ENCODE results near the gene HMCN1. TPM values are rescaled to one million over a fixed set of nuclear protein-coding genes. Genes with fewer than 3 reads are reported as not detected.

HMCN1 gene
- total RNA-seq, 1 experiment from 2014 or later = 37.6 TPM

DNA sequence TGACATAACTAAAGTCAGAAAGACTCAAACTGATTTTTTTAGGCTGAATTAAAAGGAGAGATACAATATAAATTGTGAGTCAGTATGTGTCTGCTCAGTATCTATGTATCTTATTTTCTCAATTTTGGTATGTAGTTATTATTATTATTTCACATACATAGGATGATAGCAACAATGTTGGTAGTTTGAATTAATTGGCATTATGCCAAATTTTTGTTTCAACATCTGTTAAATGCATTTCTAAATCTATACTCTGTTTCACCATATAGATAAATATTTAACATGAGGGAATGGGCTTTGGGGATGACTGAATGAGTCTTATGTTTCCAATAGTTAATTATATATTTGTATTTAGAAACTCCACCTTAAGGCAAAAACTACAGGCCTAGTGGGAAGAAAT is 12.6 kb upstream of the HMCN1 start:
- H3K4me3 ChIP-seq = no peak overlapping the region
- H3K27ac ChIP-seq = no peak overlapping the region
- H3K4me1 ChIP-seq = peaks cover 9% of the 10 kb centered on the region; the same call in 1 of the 2 replicates
- peak in 1 of 2 experiments; percentile 5 for DNase-seq
- no peaks in the 10 kb centered on the region for H3K36me3 ChIP-seq
- H3K27me3 ChIP-seq = no peaks in the 10 kb centered on the region
- H3K9me3 ChIP-seq (replicated peaks) = no peaks in the 10 kb centered on the region

DNA sequence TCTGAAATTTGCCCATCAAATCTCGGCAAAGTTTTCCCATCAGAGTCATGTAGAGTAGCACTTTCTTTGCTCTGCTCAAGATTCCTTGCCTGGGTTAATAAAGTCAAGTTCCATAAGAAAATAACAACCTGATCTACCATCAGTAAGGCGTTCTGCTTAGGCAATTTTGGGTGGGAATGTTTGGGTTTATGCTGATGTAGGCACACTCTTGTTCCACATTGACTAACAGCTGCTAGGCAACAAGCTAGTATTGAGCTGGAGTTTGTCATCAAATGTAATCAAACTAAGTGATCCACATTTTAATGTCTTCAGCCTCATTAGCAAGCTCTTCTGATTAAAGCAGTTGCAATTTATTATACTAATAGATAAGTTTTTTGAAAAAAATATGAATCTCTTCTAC is 12.1 kb upstream of the HMCN1 start:
- Histone ChIP-seq H3K27ac (no peak overlapping the region), H3K4me3 (no peak overlapping the region), H3K4me1 (peaks cover 9% of the 10 kb centered on the region; the same call in 1 of the 2 replicates), H3K27me3 (no peaks in the 10 kb centered on the region), H3K36me3 (no peaks in the 10 kb centered on the region), H3K9me3 (replicated peaks) (no peaks in the 10 kb centered on the region)
- no peak for DNase-seq

DNA sequence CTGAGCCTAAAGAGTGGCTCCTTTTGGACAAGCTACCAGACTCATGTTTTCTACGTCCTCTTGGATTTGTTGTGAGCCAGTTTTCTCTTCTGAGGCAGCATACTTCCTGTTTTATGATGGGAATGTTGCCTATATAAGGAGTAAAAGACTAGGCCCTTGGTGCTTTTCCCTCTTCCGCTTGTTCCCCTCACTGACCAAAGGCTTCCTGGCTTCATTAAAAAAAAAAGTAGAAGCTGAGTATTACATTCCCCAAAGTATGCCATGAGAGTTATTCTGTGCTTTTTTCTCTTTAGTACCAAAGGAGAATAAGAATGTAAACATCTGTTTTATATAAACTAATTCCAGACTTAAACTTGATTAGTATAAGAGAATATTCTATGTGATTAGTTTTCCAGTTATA is 6.5 kb upstream of the HMCN1 start:
- Histone ChIP-seq H3K27ac (no peak overlapping the region), H3K9me3 (replicated peaks) (no peaks in the 10 kb centered on the region), H3K4me1 (peaks cover 3% of the 10 kb centered on the region), H3K4me3 (no peak overlapping the region), H3K27me3 (no peaks in the 10 kb centered on the region), H3K36me3 (no peaks in the 10 kb centered on the region)
- DNase-seq = no peak

DNA sequence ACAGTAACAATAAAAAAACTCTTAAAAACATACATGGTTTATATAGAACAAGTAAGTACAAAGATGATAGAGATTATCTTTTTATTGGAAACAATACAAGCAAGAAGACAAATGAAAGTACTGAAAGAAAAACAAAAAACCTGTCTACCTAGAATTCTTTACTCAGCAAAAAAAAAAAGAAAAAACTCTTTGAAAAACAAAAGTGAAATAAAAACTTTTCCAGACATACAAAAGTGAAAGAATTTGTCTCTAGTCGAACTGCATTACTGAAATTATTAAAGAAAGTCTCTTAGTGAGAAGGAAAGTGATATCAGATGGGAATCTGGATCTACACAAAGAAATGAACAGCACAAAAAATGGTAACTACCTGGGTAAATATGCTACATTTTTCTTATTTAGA is 2.7 kb upstream of the HMCN1 start:
- Histone ChIP-seq H3K27ac (no peak overlapping the region), H3K4me1 (peaks cover 8% of the 10 kb centered on the region), H3K9me3 (replicated peaks) (no peaks in the 10 kb centered on the region), H3K36me3 (no peaks in the 10 kb centered on the region), H3K4me3 (no peak overlapping the region), H3K27me3 (no peaks in the 10 kb centered on the region)
- DNase-seq = no peak

DNA sequence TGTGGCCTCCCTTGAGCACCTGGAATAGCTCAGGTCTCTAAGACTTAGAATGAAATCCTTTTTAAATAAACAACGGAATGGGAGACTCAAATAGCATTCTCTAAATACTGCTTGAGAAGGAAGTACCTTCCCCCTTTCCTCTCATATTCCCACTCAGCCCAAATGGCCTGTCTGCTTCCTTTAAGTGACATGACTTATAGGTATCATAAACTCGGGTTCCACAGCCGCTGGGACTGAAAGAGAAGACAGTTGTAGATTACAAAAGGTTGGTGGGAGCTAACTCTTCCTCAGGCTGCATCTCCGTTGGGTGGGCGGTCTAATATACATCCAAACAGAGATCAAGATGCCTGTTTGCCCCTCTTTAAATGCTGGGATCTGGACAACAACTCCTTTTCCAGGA is 1.2 kb upstream of the HMCN1 start:
- Histone ChIP-seq H3K27me3 (no peaks in the 10 kb centered on the region), H3K4me1 (peaks cover 8% of the 10 kb centered on the region), H3K27ac (peak overlapping the region; percentile 58; the same call in 1 of the 2 replicates), H3K9me3 (replicated peaks) (no peaks in the 10 kb centered on the region), H3K36me3 (no peaks in the 10 kb centered on the region; the same call in 1 of the 2 replicates), H3K4me3 (peak overlapping the region; percentile 67)
- DNase-seq = peak in 1 of 2 experiments; percentile 22

DNA sequence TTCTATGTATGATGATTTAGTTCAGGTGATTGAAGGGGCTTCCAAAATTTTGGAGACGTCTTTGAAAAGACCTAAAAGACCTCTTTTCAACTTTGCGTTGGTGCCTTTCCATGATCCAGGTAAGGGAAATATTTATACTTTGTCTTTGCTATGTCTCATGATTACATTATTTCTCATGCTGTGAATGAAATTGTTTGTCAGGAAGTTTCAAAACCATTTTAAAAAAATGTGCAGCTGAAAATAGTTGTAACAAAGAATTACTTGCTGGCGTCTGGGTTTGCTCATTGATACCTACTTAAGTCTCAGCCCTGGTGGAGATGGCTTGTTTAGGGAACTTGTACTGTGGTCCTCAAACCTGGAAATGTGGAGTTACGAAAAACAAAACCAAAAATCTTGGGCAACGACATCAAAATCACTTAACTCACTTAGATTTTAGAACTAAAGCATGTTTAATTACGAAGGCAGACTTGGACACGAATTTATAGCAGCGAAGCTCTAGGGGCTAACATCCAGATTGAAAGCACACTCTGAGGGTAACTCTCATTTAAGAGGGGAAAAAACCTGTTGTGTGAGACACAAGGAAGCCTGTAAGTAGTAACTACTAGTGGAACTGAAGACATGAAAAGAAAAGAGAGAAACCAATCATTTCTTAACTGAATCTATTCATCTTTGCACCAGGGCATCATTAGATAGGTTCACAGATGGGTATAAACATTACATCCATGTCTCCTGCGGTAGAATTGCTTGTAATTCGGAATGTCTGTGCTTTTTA is 924 bp downstream of the HMCN1 start:
- Histone ChIP-seq H3K4me3 (peak overlapping the region; percentile 67), H3K27ac (peak overlapping the region; percentile 58), H3K36me3 (no peaks in the 10 kb centered on the region; the same call in 1 of the 2 replicates), H3K9me3 (replicated peaks) (no peaks in the 10 kb centered on the region), H3K4me1 (peaks cover 8% of the 10 kb centered on the region), H3K27me3 (no peaks in the 10 kb centered on the region)
- peak in 1 of 2 experiments; percentile 39 for DNase-seq

DNA sequence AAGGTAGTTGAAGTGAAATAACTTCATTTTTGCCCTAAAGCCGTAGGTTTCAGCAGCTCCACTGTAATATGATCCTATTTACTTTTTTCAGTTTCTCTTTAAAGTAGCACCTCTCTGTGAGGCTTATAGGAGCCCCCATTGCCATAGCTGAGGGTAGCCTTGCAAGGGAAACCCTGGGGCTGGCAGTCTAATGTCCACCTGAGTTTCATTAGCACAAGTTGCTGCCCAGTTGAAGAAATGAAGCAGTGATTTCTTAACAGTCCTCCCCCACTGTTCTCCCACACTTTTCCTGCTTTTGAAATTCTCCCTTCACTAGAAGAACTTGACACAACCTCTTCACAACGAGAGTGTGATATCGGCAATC is 1.5 kb downstream of the HMCN1 start:
- H3K4me3 ChIP-seq = peak overlapping the region; percentile 67
- peak; percentile 6 to 42 for DNase-seq

DNA sequence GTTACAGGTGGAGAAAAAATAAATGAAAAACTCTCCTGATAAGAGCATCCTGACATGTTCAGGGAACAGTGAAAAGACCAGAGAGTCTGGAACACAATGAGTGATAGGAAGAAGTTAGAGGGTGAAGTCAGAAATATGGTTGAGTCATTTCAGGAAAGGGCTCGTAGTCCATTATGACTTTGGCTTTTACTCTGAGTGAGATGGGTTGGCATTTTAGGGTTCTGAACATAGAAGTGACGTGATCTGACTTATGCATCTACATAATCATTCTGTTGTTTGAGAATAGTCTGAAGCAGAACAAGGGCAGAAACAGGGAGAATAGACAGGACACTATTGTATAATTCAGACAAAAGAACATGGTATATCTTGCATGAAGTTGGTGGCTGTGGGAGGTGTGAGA is 5.8 kb downstream of the HMCN1 start:
- no peak overlapping the region for H3K27ac ChIP-seq
- H3K4me3 ChIP-seq = no peak overlapping the region
- no peaks in the 10 kb centered on the region; the same call in 1 of the 2 replicates for H3K36me3 ChIP-seq
- no peaks in the 10 kb centered on the region for H3K4me1 ChIP-seq
- H3K9me3 ChIP-seq (replicated peaks) = no peaks in the 10 kb centered on the region
- no peak for DNase-seq
- no peaks in the 10 kb centered on the region for H3K27me3 ChIP-seq

More for the DNA sequence above, 1.5 kb downstream of the HMCN1 start:
- Histone ChIP-seq H3K27me3 (no peaks in the 10 kb centered on the region), H3K36me3 (no peaks in the 10 kb centered on the region; the same call in 1 of the 2 replicates), H3K9me3 (replicated peaks) (no peaks in the 10 kb centered on the region), H3K27ac (peak overlapping the region; percentile 58), H3K4me1 (peaks cover 8% of the 10 kb centered on the region)

DNA sequence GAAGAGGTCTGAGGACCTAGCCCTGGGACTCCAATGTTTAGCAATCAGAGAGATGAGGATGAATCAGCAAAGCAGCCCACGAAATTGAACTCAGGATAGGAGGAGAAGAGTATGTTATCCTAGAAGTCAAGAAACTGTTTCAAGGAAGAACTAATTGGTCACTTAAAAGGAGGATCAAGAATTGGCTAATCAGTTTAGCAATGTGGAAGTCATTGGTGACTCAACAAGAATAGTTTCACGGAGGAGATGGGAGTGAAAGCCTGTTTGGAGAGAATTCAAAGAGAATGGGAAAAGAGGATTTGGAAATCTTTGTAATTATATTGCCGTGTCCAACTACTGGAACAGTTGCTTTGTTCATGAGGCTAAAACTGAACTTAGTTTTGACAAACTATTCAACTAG is 7.4 kb downstream of the HMCN1 start:
- no peak for DNase-seq
- Histone ChIP-seq H3K36me3 (no peaks in the 10 kb centered on the region; the same call in 1 of the 2 replicates), H3K4me1 (no peaks in the 10 kb centered on the region), H3K9me3 (replicated peaks) (no peaks in the 10 kb centered on the region), H3K27ac (no peak overlapping the region), H3K27me3 (no peaks in the 10 kb centered on the region), H3K4me3 (no peak overlapping the region)

DNA sequence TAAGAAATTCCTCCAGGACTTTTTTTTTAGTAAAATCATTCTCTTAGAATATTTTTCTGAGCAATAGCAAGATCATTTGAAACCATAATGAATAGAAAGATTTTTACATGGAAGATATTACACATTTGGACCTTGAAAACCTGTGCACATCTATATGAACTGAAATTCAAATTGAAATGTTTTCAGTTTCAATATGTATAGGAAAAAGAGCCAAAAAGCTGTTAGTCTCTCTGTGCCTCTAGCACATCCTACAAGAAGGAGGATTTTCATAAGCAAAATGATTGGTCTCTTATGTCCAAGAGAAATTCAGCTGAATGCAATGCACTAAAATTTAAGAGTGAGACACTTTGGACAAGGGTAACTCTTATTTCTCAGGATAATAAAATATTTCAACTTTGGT is 8.2 kb downstream of the HMCN1 start:
- Histone ChIP-seq H3K9me3 (replicated peaks) (no peaks in the 10 kb centered on the region), H3K4me1 (no peaks in the 10 kb centered on the region), H3K27ac (no peak overlapping the region), H3K4me3 (no peak overlapping the region), H3K27me3 (no peaks in the 10 kb centered on the region), H3K36me3 (no peaks in the 10 kb centered on the region; the same call in 1 of the 2 replicates)
- no peak for DNase-seq

DNA sequence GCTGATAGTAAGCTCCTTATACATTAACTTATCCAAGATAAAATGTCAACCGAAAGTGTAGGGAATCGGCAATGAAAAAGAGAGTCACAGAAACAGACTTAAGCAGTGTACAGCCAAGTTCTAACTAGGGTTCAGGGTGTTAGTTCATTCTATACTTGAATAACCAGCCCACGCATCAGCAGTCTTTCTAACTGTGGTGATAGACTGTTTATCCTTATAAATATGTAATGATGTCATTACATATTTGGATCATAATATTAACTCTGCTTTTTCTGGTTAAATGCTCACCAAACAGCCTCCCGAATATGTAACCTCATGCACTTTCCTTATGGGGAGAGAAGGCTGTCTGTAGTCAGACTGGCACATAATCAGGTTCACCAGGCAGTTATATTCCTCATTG is 11.0 kb downstream of the HMCN1 start:
- Histone ChIP-seq H3K36me3 (no peaks in the 10 kb centered on the region), H3K4me3 (no peak overlapping the region), H3K9me3 (replicated peaks) (no peaks in the 10 kb centered on the region), H3K4me1 (no peaks in the 10 kb centered on the region), H3K27me3 (no peaks in the 10 kb centered on the region), H3K27ac (no peak overlapping the region)
- no peak for DNase-seq

DNA sequence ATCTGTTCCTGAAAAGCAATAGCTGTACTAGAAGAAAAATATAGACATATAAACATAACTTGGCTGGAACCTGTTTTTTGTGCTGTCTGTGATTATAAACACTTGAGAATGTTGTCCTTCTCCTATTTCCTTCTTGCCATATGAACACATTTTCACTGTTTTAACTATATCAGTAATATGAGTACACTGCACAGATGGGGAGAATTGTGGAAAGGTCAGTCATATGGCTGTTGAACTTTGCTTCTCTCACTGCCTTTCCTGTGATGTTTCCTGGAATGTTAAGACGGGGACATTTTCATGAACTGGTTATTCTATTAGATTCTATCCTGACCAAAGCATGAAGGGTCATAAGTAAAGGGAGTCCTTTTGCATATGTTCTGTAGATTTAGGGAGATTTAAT is 24.9 kb downstream of the HMCN1 start:
- no peaks in the 10 kb centered on the region for H3K36me3 ChIP-seq
- no peak overlapping the region for H3K27ac ChIP-seq
- H3K27me3 ChIP-seq = no peaks in the 10 kb centered on the region
- H3K4me1 ChIP-seq = peaks cover 7% of the 10 kb centered on the region; the same call in 1 of the 2 replicates
- no peaks in the 10 kb centered on the region for H3K9me3 ChIP-seq (replicated peaks)
- peak in 1 of 2 experiments; percentile 24 for DNase-seq
- no peak overlapping the region for H3K4me3 ChIP-seq

DNA sequence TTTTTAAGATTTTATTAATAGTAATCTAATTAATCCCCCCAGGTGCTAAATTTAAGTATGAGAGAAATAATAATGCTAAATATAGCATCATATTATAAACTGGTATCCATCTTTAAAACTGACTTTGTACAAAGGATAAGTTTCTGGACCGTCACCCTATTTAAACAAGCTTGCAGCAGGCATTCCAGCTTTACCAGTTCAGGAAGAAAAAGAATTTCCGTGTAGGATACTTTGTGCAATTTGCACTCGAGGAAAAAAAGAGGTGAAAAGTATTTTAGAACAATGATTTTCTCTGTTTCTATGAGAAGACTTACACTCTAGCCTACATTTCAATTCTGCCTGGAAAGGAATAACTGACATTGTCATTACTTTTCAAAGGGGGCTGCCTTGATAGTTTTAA is 27.6 kb downstream of the HMCN1 start:
- Histone ChIP-seq H3K27ac (no peak overlapping the region), H3K4me3 (no peak overlapping the region), H3K36me3 (no peaks in the 10 kb centered on the region), H3K4me1 (peaks cover 7% of the 10 kb centered on the region; the same call in 1 of the 2 replicates), H3K9me3 (replicated peaks) (no peaks in the 10 kb centered on the region), H3K27me3 (no peaks in the 10 kb centered on the region)
- no peak for DNase-seq

DNA sequence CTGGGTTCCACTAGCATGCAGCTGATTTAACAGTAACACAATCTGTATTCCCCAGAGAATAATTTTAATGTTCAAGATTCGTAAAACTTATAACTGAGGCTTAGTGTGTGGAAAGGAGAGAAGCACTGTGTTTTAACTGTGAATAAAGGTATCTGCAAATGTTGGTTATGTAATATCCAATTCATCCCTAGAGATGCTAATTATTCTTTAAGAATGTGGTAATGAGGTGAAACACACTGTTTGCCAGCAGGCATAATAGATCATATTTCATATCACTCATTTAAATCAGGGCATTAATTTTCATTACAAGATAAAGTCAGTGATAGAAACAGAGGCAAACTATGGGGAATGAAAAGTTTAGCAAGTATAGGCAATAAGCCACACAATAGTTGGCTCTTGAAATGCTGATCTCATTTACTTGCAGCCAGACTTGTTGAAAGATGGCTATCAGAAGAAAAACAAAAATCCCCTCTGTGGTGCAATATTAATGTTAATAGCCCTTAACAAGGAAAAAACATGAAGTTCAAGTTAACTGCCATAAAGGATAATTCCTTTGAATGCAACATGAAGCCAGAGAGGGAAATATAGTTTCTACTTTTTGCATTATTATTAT is 33.4 kb downstream of the HMCN1 start:
- Histone ChIP-seq H3K4me1 (peaks cover 19% of the 10 kb centered on the region), H3K27me3 (no peaks in the 10 kb centered on the region), H3K27ac (no peak overlapping the region), H3K36me3 (no peaks in the 10 kb centered on the region), H3K9me3 (replicated peaks) (no peaks in the 10 kb centered on the region), H3K4me3 (no peak overlapping the region)
- no peak for DNase-seq

DNA sequence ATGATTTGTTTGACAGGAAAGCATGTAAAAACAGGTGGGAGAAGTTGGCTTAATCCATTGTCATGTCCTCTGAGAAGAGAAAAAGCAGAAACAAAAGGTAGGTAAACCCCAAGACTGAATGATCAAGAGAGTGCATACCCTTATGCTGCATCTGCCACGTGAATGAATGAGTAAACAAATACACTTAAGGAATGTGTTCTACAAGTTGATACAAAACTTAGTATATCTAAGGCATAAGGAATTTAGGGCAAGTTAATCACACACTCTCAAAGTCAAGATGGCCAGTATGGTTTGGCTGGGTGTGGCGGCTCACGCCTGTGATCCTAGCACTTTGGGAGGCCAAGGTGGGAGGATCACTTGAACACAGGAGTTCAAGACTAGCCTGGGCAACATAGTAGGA is 34.2 kb downstream of the HMCN1 start:
- H3K4me1 ChIP-seq = peaks cover 19% of the 10 kb centered on the region
- no peaks in the 10 kb centered on the region for H3K9me3 ChIP-seq (replicated peaks)
- DNase-seq = no peak
- no peaks in the 10 kb centered on the region for H3K36me3 ChIP-seq
- H3K4me3 ChIP-seq = no peak overlapping the region
- H3K27ac ChIP-seq = no peak overlapping the region
- H3K27me3 ChIP-seq = no peaks in the 10 kb centered on the region

All from SJCRH30 (cell line).